GM23338 (cell line): ENCODE results near the gene SPRED2. TPM values are rescaled to one million over a fixed set of nuclear protein-coding genes. Genes with fewer than 3 reads are reported as not detected.

Source experiments
- ATAC-seq: fragments of 200-7000 bp; cut with Tn5 transposase; 3 replicates; pipeline ENCODE4 v1.9.1; 2020
- DNase-seq: peaks from one replicate; pipeline ENCODE4 v3.0.0-alpha.2; 2015; ENCODE audit warnings: low spot score
- H2AFZ ChIP-seq: fragments of 200-600 bp; sonication (generic); 2 replicates; pipeline ENCODE4 v1.8.0; 2016; ENCODE audit warnings: antibody characterized with exemption, mild to moderate bottlenecking, moderate library complexity
- H3F3A ChIP-seq: fragments of 200-600 bp; sonication (generic); replicated peaks from 2 replicates; pipeline ENCODE4 v1.8.0; 2017; ENCODE audit warnings: antibody characterized with exemption, mixed run types, low read depth
- H3K27ac ChIP-seq: fragments of 200-600 bp; sonication (generic); 2 replicates; pipeline ENCODE4 v1.6.1; 2016; ENCODE audit warnings: low read depth
- H3K27me3 ChIP-seq: fragments of 200-600 bp; sonication (generic); 2 replicates; pipeline ENCODE4 v1.8.0; 2016; ENCODE audit warnings: mild to moderate bottlenecking, mixed run types, moderate library complexity; ENCODE audit not compliant: insufficient read depth
- H3K36me3 ChIP-seq: fragments of 200-600 bp; sonication (generic); 2 replicates; pipeline ENCODE4 v1.8.0; 2016; ENCODE audit warnings: mild to moderate bottlenecking; ENCODE audit not compliant: insufficient read depth
- H3K4me1 ChIP-seq: fragments of 200-600 bp; sonication (generic); 2 replicates; pipeline ENCODE4 v1.8.0; 2016; ENCODE audit warnings: mild to moderate bottlenecking, moderate library complexity; ENCODE audit not compliant: insufficient read depth
- H3K4me2 ChIP-seq: fragments of 200-600 bp; sonication (generic); 2 replicates; pipeline ENCODE4 v1.7.1; 2017; ENCODE audit warnings: mixed run types
- H3K4me3 ChIP-seq: fragments of 200-600 bp; sonication (generic); 2 replicates; pipeline ENCODE4 v1.6.1; 2016; ENCODE audit warnings: mixed run types
- H3K79me2 ChIP-seq: fragments of 200-600 bp; sonication (generic); replicated peaks from 2 replicates; pipeline ENCODE4 v1.8.0; 2017; ENCODE audit warnings: mild to moderate bottlenecking; ENCODE audit not compliant: insufficient read depth
- H3K9me2 ChIP-seq: fragments of 200-600 bp; sonication (generic); 2 replicates; pipeline ENCODE4 v1.8.0; 2017; ENCODE audit not compliant: insufficient read depth
- H4K20me1 ChIP-seq: fragments of 200-600 bp; sonication (generic); replicated peaks from 2 replicates; pipeline ENCODE4 v1.8.0; 2017; ENCODE audit warnings: mild to moderate bottlenecking; ENCODE audit not compliant: insufficient read depth
- H3K27ac Mint-ChIP-seq: 2 replicates; pipeline ENCODE4 v1.8.0; 2020; ENCODE audit warnings: inconsistent platforms, mild to moderate bottlenecking, moderate library complexity, mixed read lengths
- H3K27me3 Mint-ChIP-seq: 3 replicates; pipeline ENCODE4 v1.8.0; 2022; ENCODE audit warnings: low read depth, mild to moderate bottlenecking, moderate library complexity, mixed read lengths, inconsistent platforms; ENCODE audit not compliant: insufficient read depth, poor library complexity
- H3K36me3 Mint-ChIP-seq: 3 replicates; pipeline ENCODE4 v1.8.0; 2021; ENCODE audit warnings: low read depth, mild to moderate bottlenecking, inconsistent platforms, moderate library complexity, mixed read lengths
- H3K4me1 Mint-ChIP-seq: 3 replicates; pipeline ENCODE4 v1.8.0; 2020; ENCODE audit warnings: mild to moderate bottlenecking, inconsistent platforms, mixed read lengths
- H3K4me3 Mint-ChIP-seq: 3 replicates; pipeline ENCODE4 v1.8.0; 2021; ENCODE audit warnings: moderate library complexity, mild to moderate bottlenecking, inconsistent platforms, mixed read lengths
- H3K9me3 Mint-ChIP-seq: 3 replicates; pipeline ENCODE4 v1.8.0; 2020; ENCODE audit warnings: moderate library complexity, mild to moderate bottlenecking, inconsistent platforms, mixed read lengths
- EZH2phosphoT487 ChIP-seq: fragments of 200-600 bp; sonication (generic); IDR thresholded peaks from one replicate; pipeline ENCODE4 v1.8.1; 2018; ENCODE audit warnings: antibody characterized with exemption; ENCODE audit not compliant: unreplicated experiment
- JUNB ChIP-seq: IDR thresholded peaks from one replicate; pipeline ENCODE4 v1.6.1; 2016; ENCODE audit warnings: antibody characterized with exemption; ENCODE audit not compliant: unreplicated experiment
- REST ChIP-seq: IDR thresholded peaks from one replicate; pipeline ENCODE4 v1.6.1; 2018; ENCODE audit warnings: antibody characterized with exemption; ENCODE audit not compliant: unreplicated experiment
- ZNF114 ChIP-seq: fragments of 250-450 bp; sonication (Bioruptor Pico); IDR thresholded peaks from 2 replicates; pipeline ENCODE4 v1.5.0; 2020; ENCODE audit warnings: mild to moderate bottlenecking, moderate library complexity
- ZNF462 ChIP-seq: fragments of 250-450 bp; sonication (Bioruptor Pico); IDR thresholded peaks from 2 replicates; pipeline ENCODE4 v1.5.0; 2020; ENCODE audit warnings: mild to moderate bottlenecking, moderate library complexity
- polyA plus RNA-seq: library from polyadenylated mRNA; unstranded; fragments of >200 nt; fragmentation: Nextera tagmentation; extraction: Ambion mirVana; gene quantifications from 2 replicates; pipeline ENCODE4 v1.2.1, GENCODE V29; 2016
- total RNA-seq: library from RNA; depleted of rRNA; stranded (reverse); fragments of >200 nt; shearing (Covaris generic); gene quantifications from 2 replicates; pipeline ENCODE4 v1.2.3, GENCODE V29; 2014

The SPRED2 gene
- total and polyA plus RNA-seq, 2 experiments from 2014 or later: 8.7 to 13.0 TPM

- Mint-ChIP-seq H3K36me3 (no peaks in the 10 kb centered on the region), H3K4me3 (no peak overlapping the region), H3K9me3 (no peaks in the 10 kb centered on the region), H3K27ac (no peak overlapping the region), H3K4me1 (peaks cover 53% of the 10 kb centered on the region), H3K27me3 (peaks cover 3% of the 10 kb centered on the region)
- H3K27me3 ChIP-seq: no peaks in the 10 kb centered on the region
- no peak for TF ChIP-seq REST
- TF ChIP-seq JUNB: no peak
- TF ChIP-seq ZNF462 (CRISPR knock-in tag): no peak
- TF ChIP-seq ZNF114 (CRISPR knock-in tag): no peak
- TF ChIP-seq EZH2phosphoT487: no peak
- no peak overlapping the region for H3K4me2 ChIP-seq
- no peaks in the 10 kb centered on the region for H3K36me3 ChIP-seq
- peaks cover 4% of the 10 kb centered on the region; the same call in 1 of the 2 replicates for H3K9me2 ChIP-seq
- H3K79me2 ChIP-seq: peaks cover 55% of the 10 kb centered on the region
- no peak overlapping the region for H3K4me3 ChIP-seq
- no peaks in the 10 kb centered on the region for H3F3A ChIP-seq
- peaks cover 10% of the 10 kb centered on the region; the same call in 1 of the 2 replicates for H4K20me1 ChIP-seq
- H3K4me1 ChIP-seq: peaks cover 45% of the 10 kb centered on the region
- no peak overlapping the region for H3K27ac ChIP-seq
- H2AFZ ChIP-seq: no peak overlapping the region
- ATAC-seq (no peak), DNase-seq (no peak)
These were observed 17.3 kb downstream of the SPRED2 start for GRCh38 chr2:65415091-65415490.
